B cell (primary cell): Measurements from ENCODE around the gene PIP. TPM values are rescaled to one million over a fixed set of nuclear protein-coding genes. Genes with fewer than 3 reads are reported as not detected.

Experiments used
- ATAC-seq: fragments of 200-7000 bp; cut with Tn5 transposase; one replicate; pipeline ENCODE4 v1.10.0; 2021; ENCODE audit warnings: low read depth, mild to moderate bottlenecking, moderate number of reproducible peaks, moderate library complexity
- CTCF ChIA-PET: fragments of 350-600 bp; sonication (Branson Sonifier 250); formaldehyde crosslinking; loops from one replicate; lab custom pipeline; 2021; ENCODE audit warnings: antibody characterized with exemption, inconsistent platforms; lab: Charles Lee
- POLR2A ChIA-PET: fragments of 350-600 bp; sonication (Branson Sonifier 250); formaldehyde crosslinking; loops from one replicate; lab custom pipeline; 2021; ENCODE audit warnings: antibody characterized with exemption; lab: Charles Lee
- DNase-seq: peaks from one replicate; pipeline ENCODE4 v3.0.0; 2013
- H2AFZ ChIP-seq: 2 replicates; pipeline ENCODE4 v1.6.1; 2012; ENCODE audit warnings: mild to moderate bottlenecking, low read depth, low read length; ENCODE audit not compliant: insufficient read depth, poor library complexity, severe bottlenecking
- H3K27ac ChIP-seq, 2 donors: 1 replicate in 1 of 2; 2 replicates in 1 of 2; pipeline ENCODE4 v1.5.1; 2012 to 2013; ENCODE audit warnings: low read length in 2 of 2, mild to moderate bottlenecking in 2 of 2, moderate library complexity in 1 of 2
- H3K27me3 ChIP-seq, 4 experiments: fragments of 200-600 bp in 1 of 4; sonication (generic) in 1 of 4; replicated peaks in 1 of 4; 1 replicate in 2 of 4; 2 replicates in 2 of 4; pipeline versions ENCODE4 v1.6.1 to v1.7.0; 2013 to 2016; ENCODE audit warnings: low read length in 3 of 4, mild to moderate bottlenecking in 2 of 4, mixed read lengths in 1 of 4, moderate library complexity in 1 of 4; ENCODE audit not compliant: insufficient read depth in 4 of 4, control insufficient read depth in 3 of 4; ENCODE audit errors: control extremely low read depth in 1 of 4
- H3K36me3 ChIP-seq, 2 experiments: replicated peaks in 1 of 2; 1 replicate in 1 of 2; 2 replicates in 1 of 2; pipeline versions ENCODE4 v1.6.1 to v1.7.1; 2013; ENCODE audit warnings: low read length in 1 of 2; ENCODE audit not compliant: insufficient read depth in 2 of 2, control insufficient read depth in 1 of 2; ENCODE audit errors: control extremely low read depth in 1 of 2, extremely low read depth in 1 of 2
- H3K4me1 ChIP-seq, 2 donors: fragments of 200-600 bp in 1 of 2; sonication (generic) in 1 of 2; 1 replicate in 1 of 2; 2 replicates in 1 of 2; pipeline versions ENCODE4 v1.5.1 to v1.6.1; 2013 to 2017; ENCODE audit warnings: low read length in 2 of 2; ENCODE audit not compliant: control insufficient read depth in 2 of 2, insufficient read depth in 2 of 2
- H3K4me2 ChIP-seq: replicated peaks from 2 replicates; pipeline ENCODE3; 2012; ENCODE audit warnings: mild to moderate bottlenecking, low read depth, low read length; ENCODE audit not compliant: poor library complexity, severe bottlenecking
- H3K4me3 ChIP-seq, 5 experiments: fragments of 200-600 bp in 1 of 5; sonication (generic) in 1 of 5; 1 replicate in 3 of 5; 2 replicates in 2 of 5; pipeline versions ENCODE4 v1.5.1 to v1.7.0; 2011 to 2016; ENCODE audit warnings: low read length in 4 of 5, mild to moderate bottlenecking in 4 of 5, low read depth in 2 of 5, control low read depth in 1 of 5, moderate library complexity in 1 of 5; ENCODE audit not compliant: insufficient read depth in 1 of 5; ENCODE audit errors: control extremely low read depth in 1 of 5, extremely low read depth in 1 of 5
- H3K79me2 ChIP-seq: fragments of 200-600 bp; sonication (generic); one replicate; pipeline ENCODE4 v1.6.0; 2016; ENCODE audit warnings: low read length; ENCODE audit not compliant: control insufficient read depth, insufficient read depth
- H3K9ac ChIP-seq: fragments of 200-600 bp; sonication (generic); 2 replicates; pipeline ENCODE4 v1.6.1; 2017; ENCODE audit warnings: mild to moderate bottlenecking, low read length, moderate library complexity
- H3K9me3 ChIP-seq, 3 donors: one replicate each; pipeline versions ENCODE4 v1.6.1 to v1.7.1; 2013; ENCODE audit warnings: low read length in 2 of 3; ENCODE audit not compliant: control insufficient read depth in 2 of 3, insufficient read depth in 1 of 3; ENCODE audit errors: control extremely low read depth in 1 of 3
- H4K20me1 ChIP-seq: 2 replicates; pipeline ENCODE4 v1.6.0; 2012; ENCODE audit warnings: mild to moderate bottlenecking, low read length; ENCODE audit not compliant: insufficient read depth, control insufficient read depth, poor library complexity, severe bottlenecking
- H3K27ac Mint-ChIP-seq: one replicate; pipeline ENCODE4 v1.8.0; 2021; ENCODE audit warnings: mixed read lengths
- H3K27me3 Mint-ChIP-seq: one replicate; pipeline ENCODE4 v1.8.0; 2021; ENCODE audit warnings: mixed read lengths
- H3K4me1 Mint-ChIP-seq: one replicate; pipeline ENCODE4 v1.8.0; 2021; ENCODE audit warnings: mixed read lengths
- H3K4me3 Mint-ChIP-seq: one replicate; pipeline ENCODE4 v1.8.0; 2021; ENCODE audit warnings: mixed read lengths
- H3K9me3 Mint-ChIP-seq: one replicate; pipeline ENCODE4 v1.8.0; 2022; ENCODE audit warnings: mixed read lengths; ENCODE audit not compliant: insufficient read depth
- EZH2 ChIP-seq: IDR thresholded peaks from 2 replicates; pipeline ENCODE4 v1.6.1; 2012; ENCODE audit warnings: borderline replicate concordance, low read depth, mild to moderate bottlenecking, moderate library complexity, low read length; ENCODE audit not compliant: insufficient read depth, poor library complexity, severe bottlenecking
- WGBS: methylation state at CpG from one replicate; pipeline ENCODE4 v1.1.5; 2013; ENCODE audit warnings: missing lambda C conversion rate; ENCODE audit not compliant: insufficient coverage; 5-methylcytosine and 5-hydroxymethylcytosine counted together
- intact Hi-C: fragments of 100-400 bp; cut with micrococcal nuclease; formaldehyde crosslinking; loops from one replicate; pipeline ENCODE4 v1.10.0; 2022
- polyA plus RNA-seq: library from polyadenylated mRNA; depleted of rRNA; stranded (reverse); fragments of >200 nt; gene quantifications from 2 replicates; pipeline ENCODE4 v1.2.3, GENCODE V29; 2012
- total RNA-seq, 2 donors: library from RNA; stranded (reverse); fragments of 120-200 nt in 1 of 2; gene quantifications; 1 replicate in 1 of 2; 2 replicates in 1 of 2; pipeline versions ENCODE4 v1.2.3 to v1.2.4, GENCODE V29; 2013 to 2022
- TF ChIP-seq, protein P1 (sequence below): fragments of 200-600 bp; IDR thresholded peaks from one replicate; pipeline ENCODE4 v1.8.0; 2022; ENCODE audit warnings: antibody characterized with exemption, mild to moderate bottlenecking

PIP gene
- total and polyA plus RNA-seq, 2 donors (not counting 1 experiment from before 2014, with no cell fraction given): not detected

DNA sequence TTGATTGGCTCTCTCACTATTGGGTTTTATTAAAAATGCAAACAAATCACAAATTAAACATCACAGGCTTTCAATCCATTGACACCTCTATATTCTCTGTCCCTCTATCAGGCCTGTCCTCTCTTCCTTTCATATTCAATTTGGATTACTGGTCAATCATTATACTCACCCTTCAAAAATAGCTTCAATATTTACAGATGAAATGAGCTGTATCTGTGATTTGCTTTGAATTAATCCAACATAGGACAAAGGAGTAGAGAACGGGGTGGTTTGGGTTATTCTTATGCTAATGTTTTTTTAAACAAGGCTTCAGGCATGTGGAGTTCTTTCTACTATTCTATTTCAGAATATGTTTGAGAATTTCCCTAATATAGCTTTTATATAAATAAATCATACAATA, 53.7 kb downstream of the PIP start:
- no peak overlapping the region for H3K4me2 ChIP-seq
- H3K4me1 ChIP-seq: peaks cover 26 to 29% of the 10 kb centered on the region in 2 donors
- WGBS: no CpG with 5 or more reads among the region's 1 CpG
- no peak overlapping the region for H2AFZ ChIP-seq
- H3K36me3 ChIP-seq: no peaks in the 10 kb centered on the region
- no peaks in the 10 kb centered on the region for H3K9me3 Mint-ChIP-seq
- H3K79me2 ChIP-seq: no peaks in the 10 kb centered on the region
- no peak overlapping the region for H3K4me3 Mint-ChIP-seq
- no peaks in the 10 kb centered on the region for H3K9me3 ChIP-seq
- ATAC-seq: no peak
- H3K4me1 Mint-ChIP-seq: peaks cover 34% of the 10 kb centered on the region
- POLR2A ChIA-PET: no interaction called here
- no peak overlapping the region for H3K27ac ChIP-seq
- no peaks in the 10 kb centered on the region for H3K27me3 ChIP-seq
- no peaks in the 10 kb centered on the region for H4K20me1 ChIP-seq
- DNase-seq: no peak
- H3K27me3 Mint-ChIP-seq: no peaks in the 10 kb centered on the region
- no peak overlapping the region for H3K9ac ChIP-seq
- CTCF ChIA-PET: no interaction called here
- intact Hi-C loops: no loop called here
- H3K4me3 ChIP-seq: no peak overlapping the region
- H3K27ac Mint-ChIP-seq: no peak overlapping the region
- TF ChIP-seq, protein P1, sequence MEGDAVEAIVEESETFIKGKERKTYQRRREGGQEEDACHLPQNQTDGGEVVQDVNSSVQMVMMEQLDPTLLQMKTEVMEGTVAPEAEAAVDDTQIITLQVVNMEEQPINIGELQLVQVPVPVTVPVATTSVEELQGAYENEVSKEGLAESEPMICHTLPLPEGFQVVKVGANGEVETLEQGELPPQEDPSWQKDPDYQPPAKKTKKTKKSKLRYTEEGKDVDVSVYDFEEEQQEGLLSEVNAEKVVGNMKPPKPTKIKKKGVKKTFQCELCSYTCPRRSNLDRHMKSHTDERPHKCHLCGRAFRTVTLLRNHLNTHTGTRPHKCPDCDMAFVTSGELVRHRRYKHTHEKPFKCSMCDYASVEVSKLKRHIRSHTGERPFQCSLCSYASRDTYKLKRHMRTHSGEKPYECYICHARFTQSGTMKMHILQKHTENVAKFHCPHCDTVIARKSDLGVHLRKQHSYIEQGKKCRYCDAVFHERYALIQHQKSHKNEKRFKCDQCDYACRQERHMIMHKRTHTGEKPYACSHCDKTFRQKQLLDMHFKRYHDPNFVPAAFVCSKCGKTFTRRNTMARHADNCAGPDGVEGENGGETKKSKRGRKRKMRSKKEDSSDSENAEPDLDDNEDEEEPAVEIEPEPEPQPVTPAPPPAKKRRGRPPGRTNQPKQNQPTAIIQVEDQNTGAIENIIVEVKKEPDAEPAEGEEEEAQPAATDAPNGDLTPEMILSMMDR: no peak
- no peak for TF ChIP-seq EZH2

DNA sequence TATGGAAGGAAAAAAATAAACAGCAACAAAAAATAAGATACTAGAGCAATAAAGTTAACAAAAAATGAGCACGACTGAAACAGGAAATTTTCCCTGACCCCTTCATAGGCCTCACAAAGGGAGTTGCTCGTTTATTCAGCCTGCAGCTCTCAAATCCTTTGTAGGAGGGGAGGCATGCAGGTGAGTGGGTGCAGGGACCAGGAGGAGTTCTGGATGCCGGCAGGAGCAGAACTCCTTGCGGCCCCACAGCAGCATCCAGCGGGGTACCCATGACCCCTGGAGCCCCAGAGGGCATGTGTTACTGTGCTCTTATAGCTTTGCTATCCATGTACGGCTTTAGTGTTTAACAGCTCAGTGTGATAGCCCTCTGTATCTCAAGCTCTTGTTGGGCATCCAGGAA, 57.1 kb downstream of the PIP start:
- Histone ChIP-seq H3K36me3 (no peaks in the 10 kb centered on the region), H3K9ac (no peak overlapping the region), H3K27ac (no peak overlapping the region), H2AFZ (no peak overlapping the region), H3K79me2 (no peaks in the 10 kb centered on the region), H3K9me3 (no peaks in the 10 kb centered on the region), H4K20me1 (no peaks in the 10 kb centered on the region), H3K4me2 (no peak overlapping the region), H3K4me3 (no peak overlapping the region), H3K4me1 (peaks cover under 1% of the 10 kb centered on the region in 2 donors), H3K27me3 (no peaks in the 10 kb centered on the region)
- TF ChIP-seq EZH2: no peak
- TF ChIP-seq, protein P1: no peak
- Mint-ChIP-seq H3K4me3 (no peak overlapping the region), H3K27me3 (no peaks in the 10 kb centered on the region), H3K27ac (no peak overlapping the region), H3K9me3 (no peaks in the 10 kb centered on the region), H3K4me1 (peaks cover 7% of the 10 kb centered on the region)
- no peak for ATAC-seq
- WGBS: 93% methylated on average over 5 of the region's 6 CpGs
- intact Hi-C loops: no loop called here
- CTCF ChIA-PET: no interaction called here
- POLR2A ChIA-PET: no interaction called here
- DNase-seq: no peak

Other genes starting within 250 kb of the PIP start
- gene TRPV6, start 246.3 kb upstream of the PIP start, total RNA-seq: not detected in 2 replicates
- gene TRPV6, start 246.3 kb upstream of the PIP start, polyA plus RNA-seq: not detected in 2 replicates
- gene TRPV5, start 198.3 kb upstream of the PIP start, total RNA-seq: not detected in 2 replicates
- 0.03 TPM in 1 of 2 replicates, not detected in the other for gene TRPV5, start 198.3 kb upstream of the PIP start, polyA plus RNA-seq
- not detected in 2 replicates for gene LLCFC1, start 192.6 kb upstream of the PIP start, total RNA-seq
- not detected in 2 replicates for gene LLCFC1, start 192.6 kb upstream of the PIP start, polyA plus RNA-seq
- gene KEL, start 169.7 kb upstream of the PIP start, total RNA-seq: 0.46 and 0.71 TPM in 2 replicates
- 0.27 and 0.48 TPM in 2 replicates for gene KEL, start 169.7 kb upstream of the PIP start, polyA plus RNA-seq
- not detected in 2 replicates for gene OR9A2, start 104.9 kb upstream of the PIP start, total RNA-seq
- not detected in 2 replicates for gene OR9A2, start 104.9 kb upstream of the PIP start, polyA plus RNA-seq
- gene OR6V1, start 79.7 kb upstream of the PIP start, total RNA-seq: not detected in 2 replicates
- gene OR6V1, start 79.7 kb upstream of the PIP start, polyA plus RNA-seq: not detected in 2 replicates
- not detected in 2 replicates for gene TAS2R39, start 51.3 kb downstream of the PIP start, total RNA-seq
- not detected in 2 replicates for gene TAS2R39, start 51.3 kb downstream of the PIP start, polyA plus RNA-seq
- not detected in 2 replicates for gene TAS2R40, start 90.0 kb downstream of the PIP start, total RNA-seq
- gene TAS2R40, start 90.0 kb downstream of the PIP start, polyA plus RNA-seq: not detected in 2 replicates
- 181 and 183 TPM in 2 replicates for gene GSTK1, start 131.4 kb downstream of the PIP start, total RNA-seq
- gene GSTK1, start 131.4 kb downstream of the PIP start, polyA plus RNA-seq: 315 and 355 TPM in 2 replicates
- not detected in 2 replicates for gene TMEM139, start 152.9 kb downstream of the PIP start, total RNA-seq
- gene TMEM139, start 152.9 kb downstream of the PIP start, polyA plus RNA-seq: 0.12 and 0.25 TPM in 2 replicates
- gene CASP2, start 156.3 kb downstream of the PIP start, total RNA-seq: 66.5 and 71.1 TPM in 2 replicates
- gene CASP2, start 156.3 kb downstream of the PIP start, polyA plus RNA-seq: 29.2 and 54.9 TPM in 2 replicates
- not detected in 2 replicates for gene CLCN1, start 184.0 kb downstream of the PIP start, total RNA-seq
- gene CLCN1, start 184.0 kb downstream of the PIP start, polyA plus RNA-seq: not detected in 2 replicates
- 0.05 and 0.12 TPM in 2 replicates for gene FAM131B, start 230.6 kb downstream of the PIP start, total RNA-seq
- gene FAM131B, start 230.6 kb downstream of the PIP start, polyA plus RNA-seq: not detected in 2 replicates
- gene ZYX, start 249.3 kb downstream of the PIP start, total RNA-seq: 53.8 and 55.2 TPM in 2 replicates
- gene ZYX, start 249.3 kb downstream of the PIP start, polyA plus RNA-seq: 22.2 and 32.3 TPM in 2 replicates